Activated CD8-positive, alpha-beta memory T cell treated with anti-CD3 and anti-CD28 coated beads, Interleukin-2, amount 50 U/mL, for 48 hours (primary cell): ENCODE results near the gene EXOC5.

Experiments
- DNase-seq: peaks from one replicate; pipeline ENCODE4 v3.0.0-alpha.2; 2020

Gene EXOC5

DNA sequence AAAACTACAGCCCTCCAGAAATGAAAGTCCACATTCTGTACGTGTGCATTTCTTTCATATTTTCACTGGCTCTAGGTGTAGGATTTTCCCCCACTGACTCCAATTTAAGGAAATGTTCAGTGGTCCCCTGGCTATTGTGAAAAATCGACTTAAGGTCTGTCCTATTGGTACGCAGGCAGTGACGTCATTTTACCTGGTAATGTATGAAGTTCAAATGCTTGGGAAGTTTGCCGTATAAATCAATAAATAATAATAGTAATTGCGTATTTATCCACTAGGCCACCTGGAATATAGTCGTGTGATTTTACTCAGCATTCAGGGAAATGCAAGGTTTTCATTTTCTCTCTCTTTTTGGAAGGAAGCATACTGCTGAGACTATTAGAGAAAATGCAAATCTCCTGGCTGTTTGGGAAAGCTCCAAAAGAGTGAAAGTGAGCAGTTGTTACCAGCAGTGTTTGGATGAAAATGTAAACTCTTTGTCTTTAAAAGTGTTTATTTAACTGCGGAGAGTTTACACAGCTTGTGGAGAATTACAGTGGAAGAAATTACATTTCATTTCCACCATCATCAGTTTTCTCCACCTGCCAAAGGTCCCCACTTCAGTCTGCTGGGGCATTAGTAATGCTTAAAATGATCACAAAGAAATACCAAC lies 107.0 kb downstream of the EXOC5 start:
- no peak for DNase-seq

DNA sequence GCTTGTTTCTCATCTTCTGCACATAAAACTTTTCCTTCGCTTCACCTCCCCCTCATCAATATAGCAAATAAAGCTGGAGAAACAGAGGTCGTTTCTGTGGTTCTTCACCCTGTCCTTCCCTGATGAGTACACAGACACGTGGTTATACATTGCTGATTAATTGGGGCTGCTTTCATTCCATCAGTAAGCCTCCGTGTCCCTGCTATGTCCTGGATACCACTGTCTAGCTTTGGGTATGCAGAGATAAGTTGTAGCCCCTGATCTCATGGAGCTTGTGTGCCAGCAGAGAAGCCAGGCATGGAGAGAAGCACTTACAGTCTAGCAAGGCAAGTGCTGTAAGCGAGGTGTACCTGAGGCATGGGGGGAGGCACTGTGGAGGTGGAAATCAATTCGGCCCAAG lies 108.4 kb downstream of the EXOC5 start:
- DNase-seq = no peak

DNA sequence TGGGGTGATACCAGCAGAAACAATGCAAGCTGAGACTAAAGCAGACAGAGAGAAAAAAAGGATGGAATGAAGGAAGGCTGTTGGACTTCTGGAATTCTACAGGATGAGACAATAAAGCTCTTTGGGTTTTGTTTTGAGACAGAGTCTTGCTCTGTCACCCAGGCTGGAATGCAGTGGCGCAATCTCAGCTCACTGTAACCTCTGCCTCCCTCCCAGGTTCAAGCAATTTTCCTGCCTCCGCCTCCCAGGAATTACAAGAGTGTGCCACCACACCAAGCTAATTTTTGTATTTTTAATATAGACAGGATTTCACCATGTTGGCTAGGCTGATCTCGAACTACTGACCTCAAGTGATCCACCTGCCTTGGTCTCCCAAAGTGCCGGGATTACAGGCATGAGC lies 115.4 kb downstream of the EXOC5 start:
- no peak for DNase-seq
